GM21381 (cell line): Measurements from ENCODE around the gene COX8A.
"Not testable (repeated sequence)": the region's sequence is repeated elsewhere in the genome, so short reads cannot be mapped to it uniquely, and the experiment has no call there.

ENCODE experiments used
- ATAC-seq: cut with Tn5 transposase; IDR thresholded peaks from one replicate; pipeline ENCODE4 v1.9.1; 2021; ENCODE audit warnings: mild to moderate bottlenecking, moderate library complexity; ENCODE audit not compliant: unreplicated experiment

The COX8A gene

GRCh38 chr11:63966444-63966843, 8.0 kb upstream of the COX8A start:
- ATAC-seq = no peak

GRCh38 chr11:63969461-63969860, 5.0 kb upstream of the COX8A start:
- ATAC-seq = no peak

- no peak for ATAC-seq
Measured at GRCh38 chr11:63970902-63971301, 3.5 kb upstream of the COX8A start.

GRCh38 chr11:63973912-63974258, 535 bp upstream of the COX8A start:
- not testable (repeated sequence) for ATAC-seq

- ATAC-seq = no peak
Measured at GRCh38 chr11:63978551-63979239, 4.3 kb downstream of the COX8A start.

- no peak for ATAC-seq
Measured at GRCh38 chr11:63979426-63979825, 5.0 kb downstream of the COX8A start.

- peak; percentile 50 for ATAC-seq
Measured at GRCh38 chr11:63985812-63986155, 11.4 kb downstream of the COX8A start.

- ATAC-seq = peak; percentile 78
Measured at GRCh38 chr11:63986156-63986931, 11.9 kb downstream of the COX8A start, which contains the start of gene OTUB1. OTUB1 (plus strand) TSS chr11:63986438; CDS start chr11:63986457, 19 bp downstream.

- ATAC-seq = no peak
Measured at GRCh38 chr11:63986932-63987513, 12.6 kb downstream of the COX8A start.

- no peak for ATAC-seq
Measured at GRCh38 chr11:63991558-63991957, 17.1 kb downstream of the COX8A start.

GRCh38 chr11:63993100-63993499, 18.7 kb downstream of the COX8A start:
- ATAC-seq = no peak

GRCh38 chr11:63993993-63994392, 19.6 kb downstream of the COX8A start:
- no peak for ATAC-seq

- no peak for ATAC-seq
Measured at GRCh38 chr11:63996512-63996911, 22.1 kb downstream of the COX8A start.

- no peak for ATAC-seq
Measured at GRCh38 chr11:63997104-63997700, 22.8 kb downstream of the COX8A start.

GRCh38 chr11:63997801-63998337, 23.4 kb downstream of the COX8A start:
- no peak for ATAC-seq

GRCh38 chr11:63998558-63999348, 24.3 kb downstream of the COX8A start:
- no peak for ATAC-seq

- no peak for ATAC-seq
Measured at GRCh38 chr11:63999349-64000025, 25.1 kb downstream of the COX8A start.

- ATAC-seq = peak; percentile 57
Measured at GRCh38 chr11:64000026-64000739, 25.8 kb downstream of the COX8A start.

- no peak for ATAC-seq
Measured at GRCh38 chr11:64000740-64001483, 26.5 kb downstream of the COX8A start.
